ENCODE results near the gene STRIP1.
"Not testable (repeated sequence)": the region's sequence is repeated elsewhere in the genome, so short reads cannot be mapped to it uniquely, and the experiment has no call there.

STRIP1 gene

GRCh38 chr1:110011527-110012041 is 22.8 kb upstream of the STRIP1 start:
- peak; percentile 14 for DNase-seq

- DNase-seq: no peak
These were observed 22.2 kb upstream of the STRIP1 start for GRCh38 chr1:110012100-110012780.

- no peak for DNase-seq
These were observed 16.6 kb upstream of the STRIP1 start for GRCh38 chr1:110017792-110018191.

- DNase-seq: no peak
These were observed 16.0 kb upstream of the STRIP1 start for GRCh38 chr1:110018396-110018795.

- no peak for DNase-seq
These were observed 14.7 kb upstream of the STRIP1 start for GRCh38 chr1:110019770-110020169.

- no peak for DNase-seq
These were observed 13.1 kb upstream of the STRIP1 start for GRCh38 chr1:110021285-110021684.

GRCh38 chr1:110024613-110025012 is 9.8 kb upstream of the STRIP1 start:
- no peak for DNase-seq

GRCh38 chr1:110030687-110031086 is 3.7 kb upstream of the STRIP1 start:
- DNase-seq: not testable (repeated sequence)

- no peak for DNase-seq
These were observed 2.1 kb upstream of the STRIP1 start for GRCh38 chr1:110032327-110032726.

- DNase-seq: no peak
These were observed 1.0 kb upstream of the STRIP1 start for GRCh38 chr1:110033421-110033820.

- DNase-seq: no peak
These were observed 379 bp upstream of the STRIP1 start for GRCh38 chr1:110034040-110034450.

GRCh38 chr1:110035236-110035752 is 870 bp downstream of the STRIP1 start:
- DNase-seq: no peak

GRCh38 chr1:110038271-110038670 is 3.8 kb downstream of the STRIP1 start:
- DNase-seq: no peak

- DNase-seq: no peak
These were observed 5.2 kb downstream of the STRIP1 start for GRCh38 chr1:110039641-110040040.

- DNase-seq: no peak
These were observed 6.1 kb downstream of the STRIP1 start for GRCh38 chr1:110040548-110040947.

GRCh38 chr1:110043016-110043415 is 8.6 kb downstream of the STRIP1 start:
- DNase-seq: no peak

GRCh38 chr1:110047463-110047862 is 13.0 kb downstream of the STRIP1 start:
- no peak for DNase-seq

- no peak for DNase-seq
These were observed 13.8 kb downstream of the STRIP1 start for GRCh38 chr1:110048240-110048639.

GRCh38 chr1:110048923-110049601 is 14.6 kb downstream of the STRIP1 start:
- no peak for DNase-seq

GRCh38 chr1:110049801-110050601 is 15.6 kb downstream of the STRIP1 start:
- DNase-seq: no peak

GRCh38 chr1:110050602-110051261 is 16.3 kb downstream of the STRIP1 start:
- no peak for DNase-seq

GRCh38 chr1:110051262-110051648 is 16.8 kb downstream of the STRIP1 start:
- DNase-seq: no peak

Data from GDM1 (cell line).